Stimulated activated CD8-positive, alpha-beta memory T cell treated with anti-CD3 and anti-CD28 coated beads, Interleukin-2, amount 100 ng/mL, for 1 hour (primary cell): ENCODE data around the gene CLSTN1.

Experiments
- DNase-seq, 2 donors: peaks; one replicate each; pipeline ENCODE4 v3.0.0-alpha.2; 2020; ENCODE audit warnings: low read depth in 2 of 2

The CLSTN1 gene

GRCh38 chr1:9823943-9824701, at the start of gene CLSTN1:
TSS of gene CLSTN1 (minus strand) at chr1:9823965. CDS start at chr1:9823733, 232 bp downstream.
- peak; percentile 82 to 86 for DNase-seq

- DNase-seq = no peak
These were observed 49.6 kb upstream of the CLSTN1 start for GRCh38 chr1:9873385-9873784.

GRCh38 chr1:9872430-9873165, 48.8 kb upstream of the CLSTN1 start:
- DNase-seq = no peak

GRCh38 chr1:9871707-9872425, 48.1 kb upstream of the CLSTN1 start:
- no peak for DNase-seq

GRCh38 chr1:9871021-9871420, 47.3 kb upstream of the CLSTN1 start:
- no peak for DNase-seq

- no peak for DNase-seq
These were observed 46.8 kb upstream of the CLSTN1 start for GRCh38 chr1:9870572-9870971.

- DNase-seq = no peak
These were observed 46.1 kb upstream of the CLSTN1 start for GRCh38 chr1:9869831-9870251.

GRCh38 chr1:9868244-9868590, 44.5 kb upstream of the CLSTN1 start:
- no peak for DNase-seq

GRCh38 chr1:9867408-9868243, 43.9 kb upstream of the CLSTN1 start:
- DNase-seq = peak; percentile 73 to 78

GRCh38 chr1:9866836-9867235, 43.1 kb upstream of the CLSTN1 start:
- no peak for DNase-seq

GRCh38 chr1:9865724-9866123, 42.0 kb upstream of the CLSTN1 start:
- no peak for DNase-seq

- DNase-seq = no peak
These were observed 39.6 kb upstream of the CLSTN1 start for GRCh38 chr1:9863371-9863770.

- DNase-seq = no peak
These were observed 37.6 kb upstream of the CLSTN1 start for GRCh38 chr1:9861360-9861759.

GRCh38 chr1:9860887-9861286, 37.1 kb upstream of the CLSTN1 start:
- no peak for DNase-seq

GRCh38 chr1:9859281-9860014, 35.7 kb upstream of the CLSTN1 start:
- DNase-seq = no peak

GRCh38 chr1:9858293-9859035, 34.7 kb upstream of the CLSTN1 start:
- no peak for DNase-seq

- DNase-seq = no peak
These were observed 31.4 kb upstream of the CLSTN1 start for GRCh38 chr1:9855186-9855585.

GRCh38 chr1:9853249-9853595, 29.5 kb upstream of the CLSTN1 start:
- no peak for DNase-seq

GRCh38 chr1:9852410-9853248, 28.9 kb upstream of the CLSTN1 start:
- no peak for DNase-seq

- no peak for DNase-seq
These were observed 28.2 kb upstream of the CLSTN1 start for GRCh38 chr1:9852004-9852403.
